Astrocyte (in vitro differentiated cells and primary cell): ENCODE data around the gene LIMK2. TPM values are rescaled to one million over a fixed set of nuclear protein-coding genes. Genes with fewer than 3 reads are reported as not detected.
"Not testable (repeated sequence)": the region's sequence is repeated elsewhere in the genome, so short reads cannot be mapped to it uniquely, and the experiment has no call there.

ENCODE experiments used
- DNase-seq: peaks from one replicate; pipeline ENCODE4 v3.0.0-alpha.2; 2010; ENCODE audit warnings: low read depth
- FAIRE-seq: peaks from 2 replicates; lab custom pipeline; 2011; peaks lifted over from hg19 to GRCh38; lab: Jason Lieb, UNC
- H2AFZ ChIP-seq: 2 replicates; pipeline ENCODE4 v1.6.0; 2012; ENCODE audit warnings: low read depth, low read length, inconsistent platforms
- H3K27ac ChIP-seq: 2 replicates; pipeline ENCODE4 v1.5.1; 2011; ENCODE audit warnings: low read depth, low read length, inconsistent platforms
- H3K27me3 ChIP-seq: 2 replicates; pipeline ENCODE4 v1.6.0; 2011; ENCODE audit warnings: low read length, inconsistent platforms; ENCODE audit not compliant: insufficient read depth
- H3K36me3 ChIP-seq: 2 replicates; pipeline ENCODE4 v1.5.1; 2011; ENCODE audit warnings: low read length, inconsistent platforms; ENCODE audit not compliant: insufficient read depth
- H3K4me1 ChIP-seq: 2 replicates; pipeline ENCODE4 v1.5.1; 2011; ENCODE audit warnings: low read length, inconsistent platforms; ENCODE audit not compliant: insufficient read depth
- H3K4me2 ChIP-seq: 2 replicates; pipeline ENCODE4 v1.6.0; 2012; ENCODE audit warnings: low read length, inconsistent platforms
- H3K4me3 ChIP-seq: 2 replicates; pipeline ENCODE4 v1.5.1; 2011; ENCODE audit warnings: low read depth, mild to moderate bottlenecking, low read length, inconsistent platforms; ENCODE audit not compliant: insufficient read depth
- H3K79me2 ChIP-seq: 2 replicates; pipeline ENCODE4 v1.6.0; 2012; ENCODE audit warnings: mild to moderate bottlenecking, low read length, inconsistent platforms; ENCODE audit not compliant: insufficient read depth
- H3K9ac ChIP-seq: 2 replicates; pipeline ENCODE4 v1.6.0; 2012; ENCODE audit warnings: mild to moderate bottlenecking, low read length, inconsistent platforms
- H3K9me3 ChIP-seq: 2 replicates; pipeline ENCODE4 v1.5.1; 2012; ENCODE audit warnings: low read depth, mild to moderate bottlenecking, low read length, inconsistent platforms; ENCODE audit not compliant: insufficient read depth
- H4K20me1 ChIP-seq: 2 replicates; pipeline ENCODE4 v1.6.0; 2012; ENCODE audit warnings: low read length, inconsistent platforms; ENCODE audit not compliant: insufficient read depth
- H3K27ac Mint-ChIP-seq: one replicate; pipeline ENCODE4 v1.8.0; 2021; ENCODE audit warnings: mild to moderate bottlenecking, mixed read lengths; ENCODE audit not compliant: unreplicated experiment
- H3K27me3 Mint-ChIP-seq: one replicate; pipeline ENCODE4 v1.8.0; 2021; ENCODE audit warnings: low read depth, mixed read lengths; ENCODE audit not compliant: unreplicated experiment
- H3K36me3 Mint-ChIP-seq: one replicate; pipeline ENCODE4 v1.8.0; 2021; ENCODE audit warnings: low read depth, mixed read lengths; ENCODE audit not compliant: unreplicated experiment
- H3K4me1 Mint-ChIP-seq: one replicate; pipeline ENCODE4 v1.8.0; 2021; ENCODE audit warnings: low read depth, mixed read lengths; ENCODE audit not compliant: unreplicated experiment
- H3K4me3 Mint-ChIP-seq: one replicate; pipeline ENCODE4 v1.8.0; 2021; ENCODE audit warnings: mild to moderate bottlenecking, moderate library complexity, mixed read lengths; ENCODE audit not compliant: unreplicated experiment
- H3K9me3 Mint-ChIP-seq: one replicate; pipeline ENCODE4 v1.8.0; 2021; ENCODE audit warnings: mild to moderate bottlenecking, mixed read lengths; ENCODE audit not compliant: unreplicated experiment
- EZH2 ChIP-seq: IDR thresholded peaks from 2 replicates; pipeline ENCODE4 v1.6.1; 2012; ENCODE audit warnings: mild to moderate bottlenecking, low read length, inconsistent platforms; ENCODE audit not compliant: insufficient read depth
- total RNA-seq: library from RNA; stranded (reverse); gene quantifications from 2 replicates; pipeline ENCODE4 v1.2.1, GENCODE V29; 2021
- TF ChIP-seq, protein P1 (sequence below): IDR thresholded peaks from 2 replicates; pipeline ENCODE4 v1.5.1; 2011; ENCODE audit warnings: low read depth, mild to moderate bottlenecking, inconsistent platforms, low read length, moderate library complexity; ENCODE audit not compliant: insufficient read depth

LIMK2 gene
- total RNA-seq, 1 donor from 2014 or later: 128 TPM

DNA sequence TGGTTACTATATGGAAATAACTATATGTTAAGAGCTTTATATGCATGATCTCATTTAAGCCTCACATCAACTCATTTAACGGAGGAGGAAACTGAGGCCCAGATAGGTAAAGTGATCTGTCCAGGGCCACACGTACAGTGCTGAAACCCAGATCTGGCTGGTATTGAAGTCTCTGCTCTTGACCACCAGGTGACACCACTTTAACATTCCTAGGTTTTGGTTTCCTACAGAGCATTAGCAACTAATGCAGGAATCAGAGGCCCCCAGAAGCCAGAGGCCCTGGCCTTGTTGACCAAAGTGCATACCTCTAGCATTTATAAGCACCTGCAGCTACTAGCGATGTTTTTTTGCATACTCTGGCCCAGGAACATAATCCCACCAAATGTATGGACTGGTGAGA is 12.9 kb upstream of the LIMK2 start:
- no peak overlapping the region for H3K4me3 ChIP-seq
- H3K79me2 ChIP-seq: no peaks in the 10 kb centered on the region
- Mint-ChIP-seq H3K27ac (no peak overlapping the region), H3K27me3 (no peaks in the 10 kb centered on the region), H3K36me3 (peaks cover 18% of the 10 kb centered on the region), H3K4me1 (no peaks in the 10 kb centered on the region), H3K4me3 (no peak overlapping the region), H3K9me3 (no peaks in the 10 kb centered on the region)
- no peaks in the 10 kb centered on the region for H3K27me3 ChIP-seq
- no peaks in the 10 kb centered on the region for H3K4me1 ChIP-seq
- H4K20me1 ChIP-seq: peaks cover 3% of the 10 kb centered on the region
- peaks cover 22% of the 10 kb centered on the region for H3K36me3 ChIP-seq
- H3K4me2 ChIP-seq: no peak overlapping the region
- H3K9me3 ChIP-seq: no peaks in the 10 kb centered on the region
- no peak overlapping the region for H2AFZ ChIP-seq
- no peak for FAIRE-seq
- H3K27ac ChIP-seq: no peak overlapping the region
- TF ChIP-seq, protein P1, sequence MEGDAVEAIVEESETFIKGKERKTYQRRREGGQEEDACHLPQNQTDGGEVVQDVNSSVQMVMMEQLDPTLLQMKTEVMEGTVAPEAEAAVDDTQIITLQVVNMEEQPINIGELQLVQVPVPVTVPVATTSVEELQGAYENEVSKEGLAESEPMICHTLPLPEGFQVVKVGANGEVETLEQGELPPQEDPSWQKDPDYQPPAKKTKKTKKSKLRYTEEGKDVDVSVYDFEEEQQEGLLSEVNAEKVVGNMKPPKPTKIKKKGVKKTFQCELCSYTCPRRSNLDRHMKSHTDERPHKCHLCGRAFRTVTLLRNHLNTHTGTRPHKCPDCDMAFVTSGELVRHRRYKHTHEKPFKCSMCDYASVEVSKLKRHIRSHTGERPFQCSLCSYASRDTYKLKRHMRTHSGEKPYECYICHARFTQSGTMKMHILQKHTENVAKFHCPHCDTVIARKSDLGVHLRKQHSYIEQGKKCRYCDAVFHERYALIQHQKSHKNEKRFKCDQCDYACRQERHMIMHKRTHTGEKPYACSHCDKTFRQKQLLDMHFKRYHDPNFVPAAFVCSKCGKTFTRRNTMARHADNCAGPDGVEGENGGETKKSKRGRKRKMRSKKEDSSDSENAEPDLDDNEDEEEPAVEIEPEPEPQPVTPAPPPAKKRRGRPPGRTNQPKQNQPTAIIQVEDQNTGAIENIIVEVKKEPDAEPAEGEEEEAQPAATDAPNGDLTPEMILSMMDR: peak; percentile 5
- TF ChIP-seq EZH2: no peak
- DNase-seq: no peak
- H3K9ac ChIP-seq: no peak overlapping the region

DNA sequence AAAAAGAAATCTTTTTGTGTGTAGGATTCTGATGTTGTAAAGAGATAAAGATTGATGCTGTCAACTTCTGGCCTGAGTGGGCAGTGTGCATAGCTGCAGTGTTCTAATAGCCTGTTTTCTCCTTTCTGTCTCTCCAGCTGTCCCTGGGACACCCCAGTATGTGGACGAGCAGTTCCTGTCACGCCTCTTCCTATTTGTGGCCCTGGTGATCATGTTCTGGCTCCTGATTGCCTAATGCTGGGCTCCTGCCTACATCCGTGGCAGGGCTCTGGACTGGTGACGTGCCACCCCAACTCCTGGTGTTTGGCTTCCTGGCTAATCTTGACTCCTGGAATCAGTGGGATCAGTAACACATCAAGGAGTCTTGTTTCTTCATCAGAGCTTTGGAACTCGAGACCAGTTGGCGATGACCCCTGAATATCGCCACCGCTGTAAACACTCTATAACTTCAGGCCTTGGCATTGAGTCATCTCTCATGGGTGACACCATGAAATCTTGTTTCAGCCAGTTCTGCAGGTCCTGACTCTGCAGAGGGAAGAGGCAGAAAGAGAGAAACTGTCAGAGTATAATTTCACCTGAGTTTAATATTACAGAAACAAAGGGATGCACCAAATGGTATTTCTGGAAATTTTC is 7.6 kb upstream of the LIMK2 start:
- not testable (repeated sequence) for DNase-seq, H3K27ac ChIP-seq, H3K9ac ChIP-seq, H3K4me1 Mint-ChIP-seq, H3K4me1 ChIP-seq, H3K79me2 ChIP-seq, H4K20me1 ChIP-seq, H3K4me3 Mint-ChIP-seq, H2AFZ ChIP-seq, H3K27me3 Mint-ChIP-seq, FAIRE-seq, H3K9me3 ChIP-seq, H3K27me3 ChIP-seq, H3K4me3 ChIP-seq, H3K27ac Mint-ChIP-seq, H3K9me3 Mint-ChIP-seq, H3K4me2 ChIP-seq
- peaks cover 11% of the 10 kb centered on the region for H3K36me3 ChIP-seq
- H3K36me3 Mint-ChIP-seq: peaks cover 13% of the 10 kb centered on the region

DNA sequence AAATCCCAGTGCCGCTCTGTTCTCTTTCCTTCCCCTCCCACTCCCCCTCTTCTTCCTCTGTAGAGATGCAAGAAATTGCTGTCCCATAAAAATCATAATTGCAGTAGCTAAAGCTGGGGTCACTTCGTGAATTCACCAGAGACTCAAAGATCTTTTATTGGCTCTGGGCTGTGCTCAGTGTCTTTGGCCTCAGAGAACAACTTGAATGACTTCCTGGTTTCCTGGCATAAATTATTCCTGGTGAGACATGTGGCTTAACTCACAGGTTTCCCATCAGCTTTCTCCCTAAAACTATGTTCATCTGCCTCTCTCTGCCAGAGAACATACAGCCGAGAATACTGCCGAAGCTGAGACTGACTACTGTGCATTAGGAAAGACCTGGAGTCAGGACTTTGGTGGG is 7.0 kb upstream of the LIMK2 start:
- not testable (repeated sequence) for H3K27me3 ChIP-seq, H3K4me3 Mint-ChIP-seq, H2AFZ ChIP-seq, H3K9me3 ChIP-seq, H4K20me1 ChIP-seq, H3K4me3 ChIP-seq, H3K4me1 Mint-ChIP-seq, H3K4me2 ChIP-seq, DNase-seq, H3K27ac Mint-ChIP-seq, H3K9me3 Mint-ChIP-seq, H3K4me1 ChIP-seq, H3K27ac ChIP-seq, FAIRE-seq, H3K9ac ChIP-seq, H3K27me3 Mint-ChIP-seq, H3K79me2 ChIP-seq
- peaks cover 10% of the 10 kb centered on the region for H3K36me3 Mint-ChIP-seq
- peaks cover 11% of the 10 kb centered on the region for H3K36me3 ChIP-seq

DNA sequence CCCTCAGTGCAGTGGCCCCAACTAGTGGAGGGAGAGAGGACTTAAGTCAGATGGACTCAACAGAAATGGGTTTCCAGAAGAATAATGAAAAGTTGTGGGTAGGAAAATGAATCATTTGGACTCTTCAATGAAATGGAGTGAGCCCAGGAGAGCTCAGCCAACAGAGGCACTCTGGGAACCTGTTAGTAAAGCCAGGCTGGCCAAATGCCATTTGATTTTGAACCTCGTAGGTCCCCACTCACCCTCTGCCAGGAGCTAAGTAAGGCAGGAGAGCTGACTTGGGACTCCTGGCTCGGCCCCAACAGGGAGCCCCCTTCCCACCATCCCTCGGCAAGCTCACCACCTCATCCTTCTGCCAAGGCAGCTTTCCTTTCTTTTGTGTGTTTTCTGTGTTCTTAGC is 5.6 kb upstream of the LIMK2 start:
- H3K9me3 Mint-ChIP-seq, H3K9me3 ChIP-seq, H3K27me3 Mint-ChIP-seq, H4K20me1 ChIP-seq, H3K4me2 ChIP-seq, H3K79me2 ChIP-seq, H3K4me1 Mint-ChIP-seq, H3K36me3 ChIP-seq, DNase-seq, H3K9ac ChIP-seq, H2AFZ ChIP-seq, H3K4me3 Mint-ChIP-seq, FAIRE-seq, H3K27ac ChIP-seq, H3K4me3 ChIP-seq, H3K4me1 ChIP-seq, H3K27ac Mint-ChIP-seq, H3K27me3 ChIP-seq: not testable (repeated sequence)
- H3K36me3 Mint-ChIP-seq: peaks cover 10% of the 10 kb centered on the region
